Heart right ventricle (tissue), 16 donors: ENCODE results near the gene ITPR2. TPM values are rescaled to one million over a fixed set of nuclear protein-coding genes. Genes with fewer than 3 reads are reported as not detected.

ENCODE experiments used
- ATAC-seq, 8 donors: fragments of 200-7000 bp; cut with Tn5 transposase; one replicate each; pipeline ENCODE4 v1.9.1; 2020; ENCODE audit warnings: mild to moderate bottlenecking in 8 of 8, moderate library complexity in 8 of 8, moderate number of reproducible peaks in 1 of 8
- DNase-seq, 2 donors: peaks; one replicate each; pipeline ENCODE4 v3.0.0-alpha.2; 2020
- H3K27ac ChIP-seq, 10 donors: fragments of 200-600 bp; sonication (generic) in 2 of 10; one replicate each; pipeline versions ENCODE4 v1.5.0 to v1.8.0; 2020 to 2022; ENCODE audit warnings: mild to moderate bottlenecking in 3 of 10
- H3K27me3 ChIP-seq, 7 donors: fragments of 200-600 bp; one replicate each; pipeline ENCODE4 v1.8.0; 2021 to 2022; ENCODE audit warnings: mild to moderate bottlenecking in 2 of 7
- H3K36me3 ChIP-seq, 9 donors: fragments of 200-600 bp; sonication (generic) in 1 of 9; one replicate each; pipeline versions ENCODE4 v1.5.0 to v1.8.0; 2020 to 2022; ENCODE audit warnings: mild to moderate bottlenecking in 2 of 9
- H3K4me1 ChIP-seq, 9 donors: fragments of 200-600 bp; sonication (generic) in 1 of 9; one replicate each; pipeline versions ENCODE4 v1.5.0 to v1.8.0; 2020 to 2022; ENCODE audit warnings: mild to moderate bottlenecking in 4 of 9
- H3K4me3 ChIP-seq, 10 donors: fragments of 200-600 bp; sonication (generic) in 2 of 10; one replicate each; pipeline versions ENCODE4 v1.5.0 to v1.8.0; 2020 to 2022; ENCODE audit warnings: mild to moderate bottlenecking in 7 of 10, moderate library complexity in 2 of 10
- H3K9me3 ChIP-seq, 11 donors: fragments of 200-600 bp in 10 of 11; sonication (generic) in 2 of 11; one replicate each; pipeline versions ENCODE4 v1.5.0 to v1.8.0; 2013 to 2022; ENCODE audit warnings: mild to moderate bottlenecking in 2 of 11, control low read depth in 1 of 11, moderate library complexity in 1 of 11
- WGBS, 2 donors: extraction: QIAGEN DNeasy Blood & Tissue Kit; methylation state at CpG; one replicate each; pipeline ENCODE4 v1.1.7; 2013; ENCODE audit warnings: inconsistent platforms in 1 of 2; 5-methylcytosine and 5-hydroxymethylcytosine counted together
- intact Hi-C, 10 donors: fragments of 100-400 bp; cut with DNase I; formaldehyde crosslinking; loops; one replicate each; pipeline versions ENCODE4 v1.11.1 to v1.14.2; 2022
- polyA plus RNA-seq, 2 donors: library from polyadenylated mRNA; stranded (reverse); fragments of 200-250 nt; gene quantifications; one replicate each; pipeline ENCODE4 v1.2.3, GENCODE V29; 2013
- total RNA-seq, 10 donors: library from RNA; stranded (reverse); fragmentation: NEBNext Ultra II Directional in 3 of 10; extraction: Animal tissue kit (Norgen Biotek cat#: 25700) in 3 of 10; gene quantifications; one replicate each; pipeline versions ENCODE4 v1.2.1 to v1.2.4, GENCODE V29; 2021 to 2023
- TF ChIP-seq, protein P1 (sequence below), 9 donors: fragments of 200-600 bp; sonication (generic) in 2 of 9; IDR thresholded peaks; one replicate each; pipeline versions ENCODE4 v1.5.0 to v1.8.0; 2021 to 2022; ENCODE audit warnings: antibody characterized with exemption in 9 of 9, mild to moderate bottlenecking in 5 of 9, moderate library complexity in 1 of 9
- donor health status: Arrhythmogenic right ventricular cardiomyopathy.
- donor health status: ischemic (EF 13 %, LVEDD 7.1; RV severe dilation, severe dysfunction).
- donor health status: healthy with polysubstance abuse.
- donor health status: DM: no; HTN: yes; CAD: no.
- donor health status: DM: no; HTN: no; CAD: no.
- donor health status: ischemic (EF 25% LVEDD 6.9; RV normal size, moderate dysfunction).
- donor health status: ischemic (EF 25% LVEDD 5.7; RV mildly dilated, moderate dysfunction).
- donor health status: healthy.
- donor health status: DM: yes; HTN: yes; CAD: no.
- donor health status: Ischemic cardiomyopathy.
- donor health status: ischemic (EF 35%, LVEDD 5.7; RV mildly dilated, moderate dysfunction).
- donor health status: nonischemic (EF 11% LVEDD 7.7; RV severe dilation, severe dysfunction).
- donor health status: DM: yes; HTN: yes; CAD: no.
- donor health status: PGD.
- donor health status: ischemic (EF 29% LVEDD 5.4; RV normal size, mild dysfunction).
- donor health status: nonischemic (EF 23%, LVEDD 6.1; RV moderate dilation, normal function).

The ITPR2 gene
- total and polyA plus RNA-seq, 12 donors: 2.0 to 18.9 (median 14.3) TPM

DNA sequence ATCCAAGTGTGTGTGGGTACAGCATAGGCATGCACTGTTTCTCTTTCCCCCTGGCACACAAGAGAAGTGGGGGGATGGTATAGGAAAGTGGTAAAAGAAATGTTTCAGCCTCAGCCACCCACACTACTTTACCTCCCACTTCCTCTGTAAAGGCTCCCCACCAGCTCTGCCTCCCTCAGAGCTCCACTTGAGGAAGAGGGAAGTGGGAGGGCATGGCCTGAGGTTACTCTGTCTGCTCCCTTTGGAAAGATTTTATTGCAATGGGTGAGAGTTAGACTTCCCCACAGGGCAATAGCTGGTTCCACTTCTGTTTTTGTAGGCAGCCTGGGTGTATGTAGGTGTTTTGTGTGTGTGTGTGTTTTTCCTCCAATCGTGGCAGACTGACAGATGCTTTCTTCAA lies 492.3 kb downstream of the ITPR2 start:
- no peaks in the 10 kb centered on the region for H3K27me3 ChIP-seq
- intact Hi-C loops: no loop called here
- peak overlapping the region in 1 of 10 donors; percentile 17 for H3K27ac ChIP-seq
- H3K9me3 ChIP-seq: no peaks in the 10 kb centered on the region
- TF ChIP-seq, protein P1, sequence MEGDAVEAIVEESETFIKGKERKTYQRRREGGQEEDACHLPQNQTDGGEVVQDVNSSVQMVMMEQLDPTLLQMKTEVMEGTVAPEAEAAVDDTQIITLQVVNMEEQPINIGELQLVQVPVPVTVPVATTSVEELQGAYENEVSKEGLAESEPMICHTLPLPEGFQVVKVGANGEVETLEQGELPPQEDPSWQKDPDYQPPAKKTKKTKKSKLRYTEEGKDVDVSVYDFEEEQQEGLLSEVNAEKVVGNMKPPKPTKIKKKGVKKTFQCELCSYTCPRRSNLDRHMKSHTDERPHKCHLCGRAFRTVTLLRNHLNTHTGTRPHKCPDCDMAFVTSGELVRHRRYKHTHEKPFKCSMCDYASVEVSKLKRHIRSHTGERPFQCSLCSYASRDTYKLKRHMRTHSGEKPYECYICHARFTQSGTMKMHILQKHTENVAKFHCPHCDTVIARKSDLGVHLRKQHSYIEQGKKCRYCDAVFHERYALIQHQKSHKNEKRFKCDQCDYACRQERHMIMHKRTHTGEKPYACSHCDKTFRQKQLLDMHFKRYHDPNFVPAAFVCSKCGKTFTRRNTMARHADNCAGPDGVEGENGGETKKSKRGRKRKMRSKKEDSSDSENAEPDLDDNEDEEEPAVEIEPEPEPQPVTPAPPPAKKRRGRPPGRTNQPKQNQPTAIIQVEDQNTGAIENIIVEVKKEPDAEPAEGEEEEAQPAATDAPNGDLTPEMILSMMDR (IDR thresholded peaks at IDR 0.05): no peak
- H3K4me3 ChIP-seq: no peak overlapping the region
- ATAC-seq (peak in 7 of 8 donors; percentile 62 to 82 (median 77)), DNase-seq (no peak)
- peaks cover 0 to 35% (median 7%) of the 10 kb centered on the region in 9 donors for H3K36me3 ChIP-seq
- WGBS, 2 donors: 55 to 58% methylated on average over 1 of the region's 1 CpG
- H3K4me1 ChIP-seq: peaks cover 0 to 31% (median 0%) of the 10 kb centered on the region in 9 donors

DNA sequence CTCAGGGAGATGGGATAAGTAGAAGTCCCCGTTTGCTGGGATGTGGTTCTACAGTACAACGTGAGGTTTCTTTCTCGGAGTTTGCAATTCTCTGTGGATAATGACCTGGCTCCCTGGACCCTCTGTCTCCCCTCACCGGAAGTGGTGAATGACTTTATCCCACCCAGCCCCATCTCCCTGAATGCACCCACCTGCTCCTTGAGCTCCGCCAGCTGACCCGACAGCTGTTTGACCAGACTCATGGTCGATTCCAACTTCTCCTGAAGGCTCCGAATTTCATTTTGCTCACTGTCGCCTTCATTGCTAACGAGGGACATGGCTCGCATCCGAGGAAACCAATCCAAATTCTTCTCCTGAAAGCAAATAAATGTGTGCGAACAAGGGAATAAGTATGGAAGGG lies 493.0 kb downstream of the ITPR2 start:
- TF ChIP-seq, protein P1 (IDR thresholded peaks at IDR 0.05): no peak
- ATAC-seq: no peak
- 87 to 92% methylated on average over 13 of the region's 13 CpGs for WGBS, 2 donors
- no peaks in the 10 kb centered on the region for H3K27me3 ChIP-seq
- H3K36me3 ChIP-seq: peaks cover 0 to 38% (median 7%) of the 10 kb centered on the region in 9 donors
- H3K27ac ChIP-seq: peak overlapping the region in 1 of 10 donors; percentile 17
- intact Hi-C loops: no loop called here
- no peaks in the 10 kb centered on the region for H3K9me3 ChIP-seq
- H3K4me1 ChIP-seq: peaks cover 0 to 38% (median 0%) of the 10 kb centered on the region in 9 donors
- no peak overlapping the region for H3K4me3 ChIP-seq
- DNase-seq: no peak

DNA sequence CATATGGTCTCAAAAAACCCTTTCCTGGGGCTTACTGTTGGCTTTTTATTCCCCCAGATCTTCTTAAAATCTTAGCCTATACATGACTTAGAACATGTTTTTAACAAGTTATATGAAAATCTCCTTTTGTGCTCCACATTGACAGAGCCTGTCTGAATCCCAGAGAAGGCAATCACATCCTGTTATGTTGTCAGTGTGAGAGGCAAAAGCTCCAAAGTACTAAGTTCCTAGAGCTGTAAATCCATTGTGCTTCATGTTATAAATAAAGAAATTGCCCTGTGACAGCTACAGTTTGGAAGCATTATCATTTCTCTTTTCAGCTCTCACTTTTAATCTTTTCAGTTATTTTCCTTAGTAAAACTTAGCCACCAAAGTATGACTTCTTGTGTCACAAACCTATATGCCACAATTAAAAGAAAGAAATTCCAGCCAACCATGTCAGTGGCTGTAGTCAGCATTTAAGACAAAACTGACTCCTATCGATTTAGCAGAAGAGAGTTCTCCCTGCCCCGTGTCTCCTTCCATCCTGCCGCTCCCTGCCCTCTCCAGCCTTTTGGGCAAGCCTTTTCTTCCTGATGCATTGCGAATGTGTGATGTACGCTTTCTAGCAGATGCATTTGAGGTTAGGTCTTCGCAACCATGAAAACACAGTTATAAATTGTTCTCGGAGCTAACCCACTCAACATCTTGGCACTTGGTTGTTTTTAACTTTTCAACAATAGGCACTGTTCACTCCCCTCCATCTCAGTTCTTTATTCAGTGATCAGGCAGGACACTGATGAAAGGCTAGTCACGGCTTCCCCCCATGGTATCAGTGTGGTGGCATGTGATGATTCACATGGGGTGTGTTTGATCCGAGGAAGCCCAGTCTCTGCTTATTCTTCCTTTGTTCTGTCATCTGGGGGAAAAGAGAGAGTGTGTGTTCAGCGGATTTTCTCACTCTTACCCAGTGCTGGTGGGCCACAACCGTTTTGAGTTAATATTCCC lies 494.1 kb downstream of the ITPR2 start:
- TF ChIP-seq, protein P1 (IDR thresholded peaks at IDR 0.05): no peak
- Histone ChIP-seq H3K36me3 (peaks cover 0 to 38% (median 7%) of the 10 kb centered on the region in 9 donors), H3K4me1 (peaks cover 0 to 39% (median 0%) of the 10 kb centered on the region in 9 donors), H3K27ac (no peak overlapping the region), H3K9me3 (peaks cover 0 to 5% (median 0%) of the 10 kb centered on the region in 11 donors), H3K27me3 (no peaks in the 10 kb centered on the region), H3K4me3 (no peak overlapping the region)
- no peak for DNase-seq
- 78 to 79% methylated on average over 11 of the region's 11 CpGs for whole genome bisulfite sequencing, 2 donors
- intact Hi-C loops: no loop called here
- no peak for ATAC-seq

DNA sequence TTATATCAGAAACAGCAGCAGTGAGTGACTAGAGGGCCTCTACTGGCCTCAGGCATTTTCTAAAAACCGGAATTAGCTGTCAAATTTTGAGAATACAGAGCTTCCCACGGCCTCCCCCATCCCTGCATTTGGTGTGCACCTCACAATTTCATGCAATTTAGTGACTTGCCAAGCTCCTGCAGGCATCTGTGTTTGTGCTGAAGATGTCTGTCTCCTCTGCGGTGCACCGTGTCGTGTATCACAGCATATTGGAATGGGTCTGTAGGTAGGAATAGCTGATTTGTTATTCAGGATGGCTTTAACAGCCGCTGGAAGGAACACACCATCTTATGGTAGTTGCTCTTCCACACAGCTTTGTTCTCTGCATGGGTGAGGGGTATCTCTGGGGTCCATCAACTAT lies 497.3 kb downstream of the ITPR2 start:
- Histone ChIP-seq H3K4me3 (no peak overlapping the region), H3K4me1 (peaks cover 0 to 31% (median 0%) of the 10 kb centered on the region in 9 donors), H3K36me3 (peaks cover 0 to 38% (median 7%) of the 10 kb centered on the region in 9 donors), H3K9me3 (peaks cover 0 to 5% (median 0%) of the 10 kb centered on the region in 11 donors), H3K27me3 (no peaks in the 10 kb centered on the region), H3K27ac (peak overlapping the region in 1 of 10 donors; percentile 1)
- ATAC-seq: no peak
- TF ChIP-seq, protein P1 (IDR thresholded peaks at IDR 0.05): no peak
- no peak for DNase-seq
- WGBS, 2 donors: 85 to 86% methylated on average over 6 of the region's 6 CpGs
- intact Hi-C loops: no loop called here
